WTC11 (cell line): ENCODE results near the gene DDIT4.

ENCODE experiments used
- HMGA2 ChIP-seq: fragments of 250-450 bp; sonication (Bioruptor Pico); IDR thresholded peaks from 2 replicates; pipeline ENCODE4 v1.4.0; 2021; ENCODE audit warnings: mild to moderate bottlenecking, moderate library complexity
- NR2C2 ChIP-seq: sonication (generic); formaldehyde crosslinking; IDR thresholded peaks from 2 replicates; pipeline ENCODE4 v1.8.0; 2022; ENCODE audit warnings: mild to moderate bottlenecking, missing genetic modification reagents
- SMAD3 ChIP-seq: sonication (generic); formaldehyde crosslinking; IDR thresholded peaks from 2 replicates; pipeline ENCODE4 v1.8.0; 2022; ENCODE audit warnings: missing genetic modification reagents, mild to moderate bottlenecking, borderline replicate concordance
- SMAD4 ChIP-seq: sonication (generic); formaldehyde crosslinking; IDR thresholded peaks from 2 replicates; pipeline ENCODE4 v1.8.0; 2022; ENCODE audit warnings: mild to moderate bottlenecking, missing genetic modification reagents
- ZNF232 ChIP-seq: sonication (generic); formaldehyde crosslinking; IDR thresholded peaks from 2 replicates; pipeline ENCODE4 v1.8.0; 2022; ENCODE audit warnings: mild to moderate bottlenecking, missing genetic modification reagents
- TF ChIP-seq, protein P1 (sequence below): sonication (generic); formaldehyde crosslinking; IDR thresholded peaks from 2 replicates; pipeline ENCODE4 v1.8.1; 2022; ENCODE audit warnings: mild to moderate bottlenecking, missing genetic modification reagents, moderate library complexity, borderline replicate concordance
- TF ChIP-seq, protein P2 (sequence below): sonication (generic); formaldehyde crosslinking; IDR thresholded peaks from 2 replicates; pipeline ENCODE4 v1.8.0; 2023; ENCODE audit warnings: mild to moderate bottlenecking, missing genetic modification reagents

DNA sequence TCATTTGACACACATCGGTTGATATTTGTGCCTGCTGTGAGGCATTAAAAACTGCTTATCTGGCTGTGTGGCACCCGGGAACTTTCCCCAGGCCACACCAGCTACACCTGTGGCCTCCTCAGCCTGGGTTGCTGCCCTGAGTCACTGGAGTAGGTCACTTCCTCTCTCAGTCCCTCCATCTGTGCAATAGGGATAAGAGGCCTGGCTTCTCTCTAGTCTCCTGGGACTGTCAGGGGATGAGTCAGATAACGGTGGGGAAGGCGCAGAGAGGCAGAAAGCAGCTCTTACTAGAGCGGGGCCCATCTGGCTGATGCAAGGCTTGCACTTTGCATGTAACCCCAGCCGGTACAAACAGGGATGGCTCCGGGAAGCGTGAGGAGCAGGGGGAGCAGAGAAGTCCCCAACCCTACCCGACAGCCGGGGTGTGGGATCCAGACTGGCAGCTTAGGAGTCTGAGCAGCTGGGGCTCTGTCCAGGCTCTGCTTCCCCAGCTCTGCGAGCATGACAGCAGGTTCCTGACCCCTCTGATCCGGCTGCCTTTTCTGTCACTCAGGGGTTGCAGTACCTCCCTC is 47.0 kb downstream of the DDIT4 start:
- TF ChIP-seq, protein P1, sequence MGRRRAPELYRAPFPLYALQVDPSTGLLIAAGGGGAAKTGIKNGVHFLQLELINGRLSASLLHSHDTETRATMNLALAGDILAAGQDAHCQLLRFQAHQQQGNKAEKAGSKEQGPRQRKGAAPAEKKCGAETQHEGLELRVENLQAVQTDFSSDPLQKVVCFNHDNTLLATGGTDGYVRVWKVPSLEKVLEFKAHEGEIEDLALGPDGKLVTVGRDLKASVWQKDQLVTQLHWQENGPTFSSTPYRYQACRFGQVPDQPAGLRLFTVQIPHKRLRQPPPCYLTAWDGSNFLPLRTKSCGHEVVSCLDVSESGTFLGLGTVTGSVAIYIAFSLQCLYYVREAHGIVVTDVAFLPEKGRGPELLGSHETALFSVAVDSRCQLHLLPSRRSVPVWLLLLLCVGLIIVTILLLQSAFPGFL (CRISPR knock-in tag): no peak
- TF ChIP-seq, protein P2, sequence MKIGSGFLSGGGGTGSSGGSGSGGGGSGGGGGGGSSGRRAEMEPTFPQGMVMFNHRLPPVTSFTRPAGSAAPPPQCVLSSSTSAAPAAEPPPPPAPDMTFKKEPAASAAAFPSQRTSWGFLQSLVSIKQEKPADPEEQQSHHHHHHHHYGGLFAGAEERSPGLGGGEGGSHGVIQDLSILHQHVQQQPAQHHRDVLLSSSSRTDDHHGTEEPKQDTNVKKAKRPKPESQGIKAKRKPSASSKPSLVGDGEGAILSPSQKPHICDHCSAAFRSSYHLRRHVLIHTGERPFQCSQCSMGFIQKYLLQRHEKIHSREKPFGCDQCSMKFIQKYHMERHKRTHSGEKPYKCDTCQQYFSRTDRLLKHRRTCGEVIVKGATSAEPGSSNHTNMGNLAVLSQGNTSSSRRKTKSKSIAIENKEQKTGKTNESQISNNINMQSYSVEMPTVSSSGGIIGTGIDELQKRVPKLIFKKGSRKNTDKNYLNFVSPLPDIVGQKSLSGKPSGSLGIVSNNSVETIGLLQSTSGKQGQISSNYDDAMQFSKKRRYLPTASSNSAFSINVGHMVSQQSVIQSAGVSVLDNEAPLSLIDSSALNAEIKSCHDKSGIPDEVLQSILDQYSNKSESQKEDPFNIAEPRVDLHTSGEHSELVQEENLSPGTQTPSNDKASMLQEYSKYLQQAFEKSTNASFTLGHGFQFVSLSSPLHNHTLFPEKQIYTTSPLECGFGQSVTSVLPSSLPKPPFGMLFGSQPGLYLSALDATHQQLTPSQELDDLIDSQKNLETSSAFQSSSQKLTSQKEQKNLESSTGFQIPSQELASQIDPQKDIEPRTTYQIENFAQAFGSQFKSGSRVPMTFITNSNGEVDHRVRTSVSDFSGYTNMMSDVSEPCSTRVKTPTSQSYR: peak; percentile 76; the same call in 1 of the 2 replicates
- no peak for TF ChIP-seq ZNF232 (CRISPR knock-in tag)
- no peak for TF ChIP-seq SMAD4 (CRISPR knock-in tag)
- TF ChIP-seq SMAD3 (CRISPR knock-in tag): no peak
- no peak for TF ChIP-seq HMGA2 (CRISPR knock-in tag)
- TF ChIP-seq NR2C2 (CRISPR knock-in tag): no peak
